Upper lobe of left lung (tissue), 6 donors: ENCODE results near the gene FIBCD1. TPM values are rescaled to one million over a fixed set of nuclear protein-coding genes. Genes with fewer than 3 reads are reported as not detected.

Source experiments
- ATAC-seq, 2 donors: fragments of 200-7000 bp; cut with Tn5 transposase; one replicate each; pipeline ENCODE4 v1.9.1; 2022; ENCODE audit warnings: mild to moderate bottlenecking in 2 of 2, moderate library complexity in 2 of 2; ENCODE audit not compliant: low FRiP score in 2 of 2
- DNase-seq, 2 donors: peaks; one replicate each; pipeline ENCODE4 v3.0.0-alpha.2; 2019 to 2020
- H3K27ac ChIP-seq, 4 donors: fragments of 200-600 bp; sonication (generic); one replicate each; pipeline ENCODE4 v1.5.1; 2016 to 2019
- H3K27me3 ChIP-seq, 4 donors: fragments of 200-600 bp; sonication (generic); one replicate each; pipeline ENCODE4 v1.5.1; 2017 to 2019
- H3K36me3 ChIP-seq, 4 donors: fragments of 200-600 bp; sonication (generic); one replicate each; pipeline ENCODE4 v1.5.1; 2016 to 2019
- H3K4me1 ChIP-seq, 4 donors: fragments of 200-600 bp; sonication (generic); one replicate each; pipeline ENCODE4 v1.5.1; 2018 to 2019
- H3K4me3 ChIP-seq, 4 donors: fragments of 200-600 bp; sonication (generic); one replicate each; pipeline ENCODE4 v1.5.1; 2017 to 2019; ENCODE audit warnings: mild to moderate bottlenecking in 2 of 4, moderate library complexity in 1 of 4
- H3K9me3 ChIP-seq, 4 donors: fragments of 200-600 bp; sonication (generic); one replicate each; pipeline ENCODE4 v1.5.1; 2018 to 2019
- EP300 ChIP-seq, 4 donors: sonication (generic); formaldehyde crosslinking; IDR thresholded peaks; one replicate each; pipeline ENCODE4 v1.5.1; 2017; ENCODE audit warnings: antibody characterized with exemption in 4 of 4, control low read depth in 2 of 4
- POLR2A ChIP-seq, 4 donors: fragments of 450-650 bp; IDR thresholded peaks; one replicate each; pipeline ENCODE4 v1.5.1; 2016 to 2017; ENCODE audit warnings: antibody characterized with exemption in 4 of 4, mild to moderate bottlenecking in 2 of 4
- POLR2AphosphoS5 ChIP-seq, 2 donors: sonication (generic); formaldehyde crosslinking; IDR thresholded peaks; one replicate each; pipeline ENCODE4 v1.5.1; 2017; ENCODE audit warnings: antibody characterized with exemption in 2 of 2
- WGBS, 2 donors: methylation state at CpG; one replicate each; pipeline ENCODE4 v1.1.5; 2017 to 2018; 5-methylcytosine and 5-hydroxymethylcytosine counted together
- total RNA-seq, 6 donors: library from RNA; depleted of rRNA in 4 of 6; stranded (reverse); fragments of >200 nt in 4 of 6; gene quantifications; one replicate each; pipeline versions ENCODE4 v1.1.0 to v1.2.1, GENCODE V29; 2016 to 2021
- TF ChIP-seq, protein P1 (sequence below), 6 experiments: fragments of 450-650 bp in 4 of 6; fragments of 200-600 bp in 2 of 6; sonication (generic) in 2 of 6; IDR thresholded peaks; one replicate each; pipeline ENCODE4 v1.5.1; 2016 to 2019; ENCODE audit warnings: antibody characterized with exemption in 6 of 6
- donor health status: DM: no; HTN: no; CAD: no; lungs with moderate emphysema.
- donor health status: DM: no; HTN: yes; CAD: no; lungs with severe emphysema.

The FIBCD1 gene
- total RNA-seq, 6 donors from 2014 or later, result 0.30 to 15.8 (median 4.1) TPM

DNA sequence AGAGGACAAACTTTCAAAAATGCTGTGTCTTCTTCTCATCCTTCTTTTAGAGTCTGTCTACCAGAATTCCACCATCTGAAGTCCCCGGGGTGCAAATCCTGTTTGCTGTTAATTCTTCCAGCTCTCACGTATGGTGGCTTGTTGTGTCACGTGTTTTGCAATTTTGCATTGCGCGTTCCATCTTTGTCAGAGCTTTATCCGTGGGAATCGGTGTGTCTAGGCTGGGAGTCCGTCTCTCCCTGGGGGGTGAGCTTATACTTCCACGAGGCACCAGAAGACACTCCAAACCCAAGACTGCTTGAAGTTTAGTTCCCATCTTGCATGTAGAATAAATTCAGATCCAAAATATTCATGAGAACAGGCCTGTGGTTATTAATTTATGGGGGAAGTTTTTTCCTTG lies 6.1 kb upstream of the FIBCD1 start:
- no peak overlapping the region for H3K4me3 ChIP-seq
- H3K27ac ChIP-seq, result no peak overlapping the region
- DNase-seq (no peak), ATAC-seq (no peak)
- H3K9me3 ChIP-seq, result peaks cover 0 to 3% (median 0%) of the 10 kb centered on the region in 4 donors
- 82 to 86% methylated on average over 9 of the region's 9 CpGs for WGBS, 2 donors
- no peaks in the 10 kb centered on the region for H3K36me3 ChIP-seq
- peaks cover 0 to 11% (median 1%) of the 10 kb centered on the region in 4 donors for H3K27me3 ChIP-seq
- H3K4me1 ChIP-seq, result peaks cover 0 to 12% (median 7%) of the 10 kb centered on the region in 4 donors
- TF ChIP-seq POLR2AphosphoS5 (IDR thresholded peaks at IDR 0.05) (no peak), EP300 (IDR thresholded peaks at IDR 0.05) (no peak), POLR2A (IDR thresholded peaks at IDR 0.05) (no peak)
- TF ChIP-seq, protein P1, sequence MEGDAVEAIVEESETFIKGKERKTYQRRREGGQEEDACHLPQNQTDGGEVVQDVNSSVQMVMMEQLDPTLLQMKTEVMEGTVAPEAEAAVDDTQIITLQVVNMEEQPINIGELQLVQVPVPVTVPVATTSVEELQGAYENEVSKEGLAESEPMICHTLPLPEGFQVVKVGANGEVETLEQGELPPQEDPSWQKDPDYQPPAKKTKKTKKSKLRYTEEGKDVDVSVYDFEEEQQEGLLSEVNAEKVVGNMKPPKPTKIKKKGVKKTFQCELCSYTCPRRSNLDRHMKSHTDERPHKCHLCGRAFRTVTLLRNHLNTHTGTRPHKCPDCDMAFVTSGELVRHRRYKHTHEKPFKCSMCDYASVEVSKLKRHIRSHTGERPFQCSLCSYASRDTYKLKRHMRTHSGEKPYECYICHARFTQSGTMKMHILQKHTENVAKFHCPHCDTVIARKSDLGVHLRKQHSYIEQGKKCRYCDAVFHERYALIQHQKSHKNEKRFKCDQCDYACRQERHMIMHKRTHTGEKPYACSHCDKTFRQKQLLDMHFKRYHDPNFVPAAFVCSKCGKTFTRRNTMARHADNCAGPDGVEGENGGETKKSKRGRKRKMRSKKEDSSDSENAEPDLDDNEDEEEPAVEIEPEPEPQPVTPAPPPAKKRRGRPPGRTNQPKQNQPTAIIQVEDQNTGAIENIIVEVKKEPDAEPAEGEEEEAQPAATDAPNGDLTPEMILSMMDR (IDR thresholded peaks at IDR 0.05), result no peak

DNA sequence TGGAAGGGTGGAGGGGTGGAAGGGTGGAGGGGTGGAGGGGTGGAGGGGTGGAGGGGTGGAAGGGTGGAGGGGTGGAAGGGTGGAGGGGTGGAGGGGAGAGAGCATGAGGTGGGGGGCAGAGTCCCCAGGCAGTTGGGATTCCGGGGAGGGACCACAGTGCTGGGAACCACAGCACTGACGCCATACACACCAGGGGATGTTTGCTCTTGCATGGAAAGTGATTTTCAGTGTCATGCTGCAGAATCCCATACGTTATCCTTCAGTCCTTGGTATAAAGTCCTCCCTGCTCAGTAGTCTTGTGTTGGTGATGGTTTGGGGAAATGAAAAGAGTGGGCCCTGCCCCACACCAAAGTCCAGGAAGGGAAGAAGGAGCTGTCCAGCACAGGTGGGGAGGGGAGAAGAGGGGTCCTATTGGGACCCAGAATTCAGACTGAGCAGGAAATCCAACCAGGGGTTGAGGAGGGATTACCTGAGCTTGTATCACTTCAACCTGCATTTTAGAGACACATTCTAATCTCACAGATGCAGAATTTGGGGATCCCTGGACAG lies 5.5 kb upstream of the FIBCD1 start:
- no peak for TF ChIP-seq POLR2A (IDR thresholded peaks at IDR 0.05)
- TF ChIP-seq POLR2AphosphoS5 (IDR thresholded peaks at IDR 0.05), result no peak
- TF ChIP-seq, protein P1 (IDR thresholded peaks at IDR 0.05), result no peak
- TF ChIP-seq EP300 (IDR thresholded peaks at IDR 0.05), result no peak
- no peaks in the 10 kb centered on the region for H3K36me3 ChIP-seq
- H3K27ac ChIP-seq, result no peak overlapping the region
- peaks cover 0 to 16% (median 4%) of the 10 kb centered on the region in 4 donors for H3K27me3 ChIP-seq
- H3K4me1 ChIP-seq, result peaks cover 5 to 18% (median 11%) of the 10 kb centered on the region in 4 donors
- no peak overlapping the region for H3K4me3 ChIP-seq
- ATAC-seq (no peak), DNase-seq (no peak)
- 44 to 54% methylated on average over 3 of the region's 3 CpGs for WGBS, 2 donors
- peaks cover 0 to 1% (median 0%) of the 10 kb centered on the region in 4 donors for H3K9me3 ChIP-seq

DNA sequence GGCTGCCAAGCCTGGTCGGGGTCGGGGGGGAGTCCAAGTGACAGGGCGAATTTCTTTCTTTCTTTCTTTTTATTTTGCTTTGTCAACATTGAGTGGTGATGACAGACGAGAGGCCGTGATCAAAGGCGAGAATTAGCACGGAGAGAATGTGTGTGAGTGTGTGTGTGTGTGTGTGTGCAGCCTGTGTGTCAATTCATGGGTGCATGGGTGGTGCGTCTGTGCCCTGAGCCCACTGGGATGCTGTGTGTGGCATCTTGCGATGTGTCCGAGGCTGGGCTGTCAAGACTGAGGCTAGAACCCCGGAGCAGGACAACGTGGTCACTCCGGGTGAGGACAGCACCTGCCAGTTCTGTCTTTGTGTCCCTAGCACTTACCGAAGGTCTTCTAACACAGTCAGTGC lies 4.7 kb upstream of the FIBCD1 start:
- Histone ChIP-seq H3K27me3 (peaks cover 2 to 23% (median 10%) of the 10 kb centered on the region in 4 donors), H3K9me3 (no peaks in the 10 kb centered on the region), H3K27ac (no peak overlapping the region), H3K4me3 (no peak overlapping the region), H3K4me1 (peaks cover 13 to 26% (median 19%) of the 10 kb centered on the region in 4 donors), H3K36me3 (no peaks in the 10 kb centered on the region)
- DNase-seq (no peak), ATAC-seq (no peak)
- no peak for TF ChIP-seq EP300 (IDR thresholded peaks at IDR 0.05)
- TF ChIP-seq POLR2A (IDR thresholded peaks at IDR 0.05), result no peak
- no peak for TF ChIP-seq POLR2AphosphoS5 (IDR thresholded peaks at IDR 0.05)
- TF ChIP-seq, protein P1 (IDR thresholded peaks at IDR 0.05), result no peak
- WGBS, 2 donors, result 39 to 47% methylated on average over 14 of the region's 14 CpGs

DNA sequence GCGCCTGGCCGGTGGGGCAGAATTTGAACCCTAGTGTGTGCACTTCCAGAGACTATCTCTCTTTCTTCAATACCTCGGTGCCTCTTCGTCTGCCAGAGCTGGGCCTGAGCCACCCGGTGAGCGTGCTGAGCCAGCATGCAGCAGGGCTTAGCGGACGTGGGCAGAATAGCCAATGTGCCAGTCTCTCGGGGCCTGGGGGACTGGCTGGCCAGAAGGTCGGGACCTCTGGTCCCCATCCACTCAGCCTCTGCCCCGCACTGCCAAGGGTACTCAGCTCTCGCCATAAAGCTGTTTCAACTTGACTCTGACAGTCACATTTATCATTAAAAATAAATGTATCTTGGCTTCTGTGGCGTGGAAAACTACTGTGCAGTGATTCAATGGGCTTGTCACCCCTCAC lies 4.2 kb upstream of the FIBCD1 start:
- H3K27me3 ChIP-seq, result peaks cover 2 to 27% (median 14%) of the 10 kb centered on the region in 4 donors
- peaks cover 19 to 31% (median 23%) of the 10 kb centered on the region in 4 donors for H3K4me1 ChIP-seq
- DNase-seq, result no peak
- H3K27ac ChIP-seq, result no peak overlapping the region
- H3K9me3 ChIP-seq, result no peaks in the 10 kb centered on the region
- no peak for ATAC-seq
- no peaks in the 10 kb centered on the region for H3K36me3 ChIP-seq
- WGBS, 2 donors, result 63 to 76% methylated on average over 11 to 12 of the region's 13 CpGs
- no peak for TF ChIP-seq POLR2A (IDR thresholded peaks at IDR 0.05)
- TF ChIP-seq EP300 (IDR thresholded peaks at IDR 0.05), result no peak
- no peak for TF ChIP-seq POLR2AphosphoS5 (IDR thresholded peaks at IDR 0.05)
- no peak overlapping the region for H3K4me3 ChIP-seq

DNA sequence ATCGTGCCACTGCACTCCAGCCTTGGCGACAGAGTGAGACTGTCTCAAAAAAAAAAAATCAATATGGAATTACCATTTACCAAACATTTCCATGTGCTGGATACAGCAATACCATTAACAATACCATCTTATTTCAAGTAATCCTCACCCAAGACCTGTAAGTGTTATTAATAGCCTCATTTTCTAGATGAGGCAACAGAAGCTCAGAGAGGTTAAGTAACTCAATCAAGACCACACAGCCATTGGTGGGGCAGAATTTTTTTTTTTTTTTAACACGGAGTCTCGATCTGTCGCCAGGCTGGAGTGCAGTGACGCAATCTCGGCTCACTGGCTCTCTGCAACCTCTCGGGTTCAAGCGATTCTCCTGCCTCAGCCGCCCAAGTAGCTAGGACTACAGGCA lies 3.6 kb upstream of the FIBCD1 start:
- WGBS, 2 donors, result 62 to 74% methylated on average over 10 of the region's 10 CpGs
- Histone ChIP-seq H3K4me1 (peaks cover 22 to 37% (median 28%) of the 10 kb centered on the region in 4 donors), H3K9me3 (no peaks in the 10 kb centered on the region), H3K27me3 (peaks cover 2 to 33% (median 17%) of the 10 kb centered on the region in 4 donors), H3K4me3 (no peak overlapping the region), H3K36me3 (no peaks in the 10 kb centered on the region), H3K27ac (no peak overlapping the region)
- TF ChIP-seq POLR2AphosphoS5 (IDR thresholded peaks at IDR 0.05), result no peak
- TF ChIP-seq, protein P1 (IDR thresholded peaks at IDR 0.05), result no peak
- TF ChIP-seq EP300 (IDR thresholded peaks at IDR 0.05), result no peak
- no peak for TF ChIP-seq POLR2A (IDR thresholded peaks at IDR 0.05)
- no peak for ATAC-seq
- DNase-seq, result no peak
